Fibroblast of villous mesenchyme (primary cell): ENCODE measurements around the gene VSTM2L. TPM values are rescaled to one million over a fixed set of nuclear protein-coding genes. Genes with fewer than 3 reads are reported as not detected.

Source experiments
- DNase-seq: peaks from one replicate; pipeline ENCODE4 v3.0.0-alpha.2; 2010; ENCODE audit warnings: low read depth
- H3K4me3 ChIP-seq: 2 replicates; pipeline ENCODE4 v1.5.1; 2011; ENCODE audit warnings: low read depth, mild to moderate bottlenecking, low read length
- CTCF ChIP-seq: IDR thresholded peaks from 2 replicates; pipeline ENCODE4 v1.5.1; 2012; ENCODE audit warnings: low read depth, mild to moderate bottlenecking, low read length; ENCODE audit not compliant: insufficient read depth
- total RNA-seq: library from RNA; depleted of rRNA; stranded (reverse); fragments of >200 nt; gene quantifications from 2 replicates; pipeline ENCODE4 v1.2.3, GENCODE V29; 2012

Gene VSTM2L
- total RNA-seq, 1 donor: 1.3 TPM

GRCh38 chr20:37919389-37920040 lies 16.6 kb downstream of the VSTM2L start:
- no peak overlapping the region for H3K4me3 ChIP-seq

GRCh38 chr20:37920270-37920669 lies 17.3 kb downstream of the VSTM2L start:
- H3K4me3 ChIP-seq: no peak overlapping the region
- no peak for TF ChIP-seq CTCF
- no peak for DNase-seq

More at GRCh38 chr20:37919389-37920040, 16.6 kb downstream of the VSTM2L start:
- TF ChIP-seq CTCF: no peak
- no peak for DNase-seq

DNA sequence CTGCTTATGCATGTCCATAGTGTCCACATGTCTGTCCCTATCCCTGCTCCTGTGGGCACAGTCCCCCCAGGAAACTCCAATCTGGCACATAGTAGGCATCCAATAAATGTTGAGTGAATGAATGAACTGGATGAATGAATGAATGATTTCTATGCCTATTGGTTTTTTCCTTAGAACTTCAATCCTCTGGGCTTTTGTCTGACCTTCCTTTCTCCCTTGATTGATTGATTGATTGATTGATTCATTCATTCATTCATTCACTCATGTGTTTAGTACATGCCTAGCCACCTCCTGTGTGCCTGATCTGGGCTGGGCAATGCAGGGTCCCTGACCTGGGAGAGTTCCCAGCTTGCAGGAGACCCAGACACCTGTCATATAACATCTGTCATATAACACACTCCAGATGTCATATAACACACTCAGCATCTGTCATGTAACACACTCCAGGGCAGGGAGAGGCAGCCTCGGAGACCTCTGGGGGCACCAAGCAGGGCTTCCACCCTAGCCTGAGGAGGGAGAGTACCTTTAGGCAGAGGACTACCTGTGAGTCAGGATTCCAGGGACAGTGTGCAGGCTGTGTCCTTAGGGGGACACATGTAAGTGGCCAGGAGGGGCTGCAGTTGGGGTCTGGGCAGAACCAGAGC lies 17.9 kb downstream of the VSTM2L start:
- DNase-seq: no peak
- no peak overlapping the region for H3K4me3 ChIP-seq
- TF ChIP-seq CTCF: no peak

DNA sequence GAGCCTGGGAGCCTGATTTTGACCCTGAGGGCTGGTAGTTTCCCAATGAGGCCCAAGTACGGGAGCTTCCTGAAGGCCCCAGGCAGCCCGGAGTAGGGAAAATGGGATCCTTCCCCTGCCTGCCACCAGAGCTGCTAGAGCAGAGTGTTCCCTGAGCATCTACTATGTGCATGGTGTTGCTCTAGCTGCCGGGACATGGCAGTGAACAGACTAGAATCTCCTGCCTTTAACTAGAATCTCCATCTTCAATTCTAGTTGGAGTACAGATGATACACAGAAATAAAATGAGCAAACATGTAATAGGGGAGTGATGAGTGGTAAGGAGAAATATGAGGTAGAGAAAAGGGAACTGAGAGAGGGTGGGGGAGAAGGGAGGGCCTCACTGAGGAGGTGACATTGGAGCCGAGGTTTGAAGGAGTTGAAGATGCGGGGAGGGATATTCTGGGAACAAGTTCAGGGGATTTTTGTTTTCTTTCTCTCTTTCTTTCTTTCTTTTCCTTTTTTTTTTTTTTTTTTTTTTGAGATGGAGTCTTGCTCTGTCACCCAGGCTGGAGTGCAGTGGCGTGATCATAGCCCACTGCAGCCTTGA lies 18.5 kb downstream of the VSTM2L start:
- no peak for DNase-seq
- no peak for TF ChIP-seq CTCF
- H3K4me3 ChIP-seq: no peak overlapping the region

DNA sequence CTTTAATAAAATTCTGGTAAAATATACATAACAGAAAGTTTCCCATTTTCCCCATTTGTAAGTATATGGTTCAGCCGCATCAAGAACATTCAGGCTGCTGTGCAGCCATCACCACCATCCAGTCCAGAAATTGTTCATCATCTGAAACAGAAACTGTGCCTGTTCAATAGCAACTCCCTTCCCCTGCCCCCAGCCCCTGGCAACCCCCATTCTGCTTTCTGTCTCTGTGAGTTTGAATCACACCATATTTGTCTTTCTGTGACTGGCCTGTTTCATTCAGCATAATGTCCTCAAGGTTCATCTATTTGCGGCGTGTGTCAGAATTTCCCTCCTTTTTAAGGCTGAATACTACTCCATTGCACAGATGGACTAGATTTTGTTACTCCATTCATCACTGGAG lies 19.1 kb downstream of the VSTM2L start:
- TF ChIP-seq CTCF: no peak
- no peak for DNase-seq
- H3K4me3 ChIP-seq: no peak overlapping the region

DNA sequence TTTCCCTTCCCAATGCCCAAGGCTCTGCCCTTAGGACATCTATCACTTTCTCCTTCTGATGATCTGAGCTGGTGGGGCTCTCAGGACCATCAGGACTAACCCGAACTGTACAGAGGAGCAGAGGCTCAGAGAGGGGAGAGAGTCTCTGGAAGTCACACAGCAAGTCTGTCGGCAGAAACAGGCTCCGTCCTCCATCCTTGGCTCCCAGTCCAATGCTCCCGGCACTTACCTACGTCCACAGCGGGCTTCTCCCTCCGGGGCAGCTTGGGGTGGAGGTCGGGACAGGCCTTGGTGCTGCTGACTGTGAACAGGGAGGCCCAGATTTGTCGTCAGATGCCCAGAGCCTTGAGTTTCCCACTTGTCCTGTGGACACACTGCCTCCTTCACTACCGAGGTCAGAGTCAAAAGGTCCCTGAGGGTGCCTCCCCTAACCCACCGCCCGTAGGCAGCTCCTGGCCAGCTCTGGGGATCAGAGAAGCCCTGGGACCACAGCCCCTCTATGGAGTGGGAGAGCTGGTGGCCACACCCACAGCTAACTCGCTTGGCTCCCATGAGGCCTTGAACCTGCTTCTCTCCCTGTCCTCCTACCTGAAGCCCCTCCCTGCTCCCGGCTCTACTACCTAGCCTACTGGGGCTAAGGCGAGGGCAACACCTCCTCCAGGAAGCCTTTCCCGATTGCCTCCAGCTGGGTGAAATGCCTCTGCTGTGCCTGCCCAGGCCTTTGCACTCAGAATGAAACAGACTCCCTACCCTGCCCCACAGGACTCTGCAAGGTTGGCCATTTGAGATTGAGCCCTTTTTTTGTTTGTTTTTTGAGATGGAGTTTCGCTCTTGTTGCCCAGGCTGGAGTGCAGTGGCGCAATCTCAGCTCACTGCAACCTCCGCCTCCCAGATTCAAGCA lies 22.6 kb downstream of the VSTM2L start:
- no peak for TF ChIP-seq CTCF
- no peak overlapping the region for H3K4me3 ChIP-seq
- no peak for DNase-seq
